Mucosa of descending colon (tissue), 3 donors: ENCODE data around the gene KHDC4. TPM values are rescaled to one million over a fixed set of nuclear protein-coding genes. Genes with fewer than 3 reads are reported as not detected.

Source experiments
- ATAC-seq: fragments of 200-7000 bp; cut with Tn5 transposase; one replicate; pipeline ENCODE4 v1.9.1; 2020; ENCODE audit warnings: mild to moderate bottlenecking, moderate library complexity
- DNase-seq, 3 donors: peaks; one replicate each; pipeline ENCODE4 v3.0.0-alpha.2; 2020
- H3K36me3 ChIP-seq: fragments of 200-600 bp; one replicate; pipeline ENCODE4 v1.8.0; 2021; ENCODE audit warnings: low read depth, mild to moderate bottlenecking
- H3K4me1 ChIP-seq: fragments of 200-600 bp; one replicate; pipeline ENCODE4 v1.8.0; 2021; ENCODE audit warnings: low read depth, mild to moderate bottlenecking
- H3K4me3 ChIP-seq: fragments of 200-600 bp; one replicate; pipeline ENCODE4 v1.8.0; 2021; ENCODE audit warnings: mild to moderate bottlenecking
- H3K9me3 ChIP-seq: fragments of 200-600 bp; one replicate; pipeline ENCODE4 v1.8.0; 2021; ENCODE audit warnings: mild to moderate bottlenecking
- CTCF ChIP-seq: fragments of 200-600 bp; IDR thresholded peaks from one replicate; pipeline ENCODE4 v1.8.0; 2022; ENCODE audit warnings: antibody characterized with exemption, mild to moderate bottlenecking
- intact Hi-C, 2 donors: fragments of 100-400 bp; cut with DNase I in 1 of 2; cut with micrococcal nuclease in 1 of 2; formaldehyde crosslinking; loops; one replicate each; pipeline versions ENCODE4 v1.11.0 to v1.11.1; 2022; cut with DNase I, micrococcal nuclease
- long read RNA-seq, 2 donors: library from polyadenylated mRNA; unstranded; transcript quantifications; one replicate each; pipeline ENCODE4 v2.0.0, GENCODE V29; 2019 to 2021
- total RNA-seq, 3 donors: library from RNA; stranded (reverse); fragmentation: NEBNext Ultra II Directional in 2 of 3; extraction: Animal tissue kit (Norgen Biotek cat#: 25700) in 2 of 3; gene quantifications; one replicate each; pipeline versions ENCODE4 v1.2.1 to v1.2.4, GENCODE V29; 2021 to 2023
- donor health status: DM: no; HTN: no; CAD: no; lungs with moderate emphysema.
- donor health status: DM: no; HTN: no; CAD: no.
- donor health status: DM: no; HTN: yes; CAD: no.

Gene KHDC4
- 10 to 100 TPM; 52.9 to 59.5 (median 58.6) TPM for total RNA-seq
- long read RNA-seq, donor 1, partial matches to known transcripts = 8 of 17 reads
- long read RNA-seq, donor 1, other reads (novel, unspliced or antisense) = 6 of 17 reads
- long read RNA-seq, donor 2, partial matches to known transcripts = 5 of 8 reads
- long read RNA-seq, donor 2, other reads (novel, unspliced or antisense) = 3 of 8 reads

- Histone ChIP-seq H3K4me1 (peaks cover 48% of the 10 kb centered on the region), H3K36me3 (peaks cover 3% of the 10 kb centered on the region), H3K4me3 (peak within 1 kb of the TSS; percentile 48), H3K9me3 (no peaks in the 10 kb centered on the region)
- intact Hi-C loops = no loop called here
- TF ChIP-seq CTCF = no peak
- DNase-seq = peak; percentile 94 to 97 (median 97)
- ATAC-seq = peak; percentile 92
Measured at GRCh38 chr1:155934097-155934935, at the start of gene KHDC4. KHDC4 (minus strand) TSS chr1:155934413; CDS start chr1:155934373, 40 bp downstream.

GRCh38 chr1:155983191-155984024, 49.2 kb upstream of the KHDC4 start:
- intact Hi-C loops = no loop called here
- peak in 1 of 3 donors; percentile 69 for DNase-seq
- peak; percentile 18 for ATAC-seq
- Histone ChIP-seq H3K36me3 (no peaks in the 10 kb centered on the region), H3K4me3 (no peak overlapping the region), H3K9me3 (no peaks in the 10 kb centered on the region), H3K4me1 (peaks cover 14% of the 10 kb centered on the region)
- no peak for TF ChIP-seq CTCF

DNA sequence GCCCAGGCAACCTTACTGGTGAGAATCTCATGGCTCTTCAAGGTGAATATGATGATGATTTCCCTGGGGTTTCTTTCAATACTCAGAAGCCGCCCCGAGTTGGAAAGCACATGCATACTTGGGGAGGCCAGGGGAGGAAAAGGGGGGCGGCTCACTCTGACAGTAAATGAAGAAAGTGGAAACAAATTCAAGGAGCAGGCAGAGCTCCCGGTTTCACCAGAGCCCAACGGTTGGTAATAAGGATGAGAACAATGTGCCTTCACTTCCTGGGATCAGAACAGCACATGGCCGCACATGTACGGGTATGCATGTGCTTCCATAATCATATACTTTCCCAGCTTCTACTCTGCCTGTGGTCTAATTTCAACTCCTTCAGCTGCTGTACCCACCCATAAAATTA, 47.9 kb upstream of the KHDC4 start:
- intact Hi-C loops = no loop called here
- DNase-seq (peak in 1 of 3 donors; percentile 19), ATAC-seq (no peak)
- no peaks in the 10 kb centered on the region for H3K9me3 ChIP-seq
- H3K4me1 ChIP-seq = peaks cover 17% of the 10 kb centered on the region
- no peak for TF ChIP-seq CTCF
- no peaks in the 10 kb centered on the region for H3K36me3 ChIP-seq
- no peak overlapping the region for H3K4me3 ChIP-seq

DNA sequence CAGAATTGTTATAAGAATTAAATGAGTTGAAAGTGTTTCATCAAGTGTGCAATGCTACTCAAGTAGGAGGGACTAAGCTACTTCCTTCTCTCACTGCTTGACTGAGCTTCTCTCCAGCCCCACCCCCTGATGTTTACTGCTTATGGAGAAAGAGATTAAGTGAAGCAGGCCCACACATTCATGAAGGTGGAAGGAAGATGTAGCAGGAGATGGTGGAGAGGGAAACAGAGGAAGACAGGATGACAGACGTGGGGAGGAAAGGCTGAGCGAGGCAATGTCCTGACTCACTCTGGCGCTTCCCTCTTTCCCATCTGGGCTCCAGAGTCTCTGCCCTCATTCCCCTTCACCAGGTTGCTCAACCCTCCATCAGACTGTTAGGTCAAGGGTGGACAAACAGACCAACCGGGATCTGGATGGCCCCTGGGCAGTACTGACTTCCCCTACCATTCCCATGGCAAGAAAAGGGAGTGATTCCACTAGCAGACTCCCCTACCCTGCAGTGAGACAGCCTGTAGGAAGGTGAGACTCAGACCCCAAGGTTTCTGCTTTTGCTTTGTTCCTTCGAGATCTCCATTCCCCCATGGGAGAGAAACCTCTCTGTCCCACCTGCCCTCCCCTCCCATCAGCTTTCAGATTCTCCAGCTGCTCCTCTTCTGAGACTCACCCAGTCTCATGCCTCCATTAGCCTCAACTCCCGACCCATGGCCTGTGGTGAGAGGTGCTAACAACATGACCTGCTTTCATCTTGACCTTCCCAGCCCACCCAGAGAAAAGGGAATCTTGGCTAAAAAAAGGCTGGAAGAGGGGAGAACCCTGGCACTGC, 47.3 kb upstream of the KHDC4 start:
- intact Hi-C loops = no loop called here
- peak in 2 of 3 donors; percentile 46 to 66 for DNase-seq
- no peak overlapping the region for H3K4me3 ChIP-seq

More for the DNA sequence above, 47.3 kb upstream of the KHDC4 start:
- H3K4me1 ChIP-seq = peaks cover 20% of the 10 kb centered on the region
- H3K36me3 ChIP-seq = no peaks in the 10 kb centered on the region
- no peaks in the 10 kb centered on the region for H3K9me3 ChIP-seq
- TF ChIP-seq CTCF = no peak
- ATAC-seq = peak; percentile 31
